Left ventricle myocardium inferior (tissue), 1 donor: ENCODE data around the gene UBE2Q2. TPM values are rescaled to one million over a fixed set of nuclear protein-coding genes. Genes with fewer than 3 reads are reported as not detected.
"Not testable (repeated sequence)": the region's sequence is repeated elsewhere in the genome, so short reads cannot be mapped to it uniquely, and the experiment has no call there.

Experiments used
- DNase-seq: peaks from one replicate; pipeline ENCODE4 v3.0.0-alpha.2; 2020
- H3K27ac ChIP-seq: fragments of 200-600 bp; replicated peaks from 2 replicates; pipeline ENCODE4 v1.8.0; 2021
- H3K27me3 ChIP-seq: fragments of 200-600 bp; 2 replicates; pipeline ENCODE4 v1.8.0; 2021; ENCODE audit warnings: low read depth
- H3K36me3 ChIP-seq: fragments of 200-600 bp; 2 replicates; pipeline ENCODE4 v1.8.0; 2021
- H3K4me1 ChIP-seq: fragments of 200-600 bp; 2 replicates; pipeline ENCODE4 v1.8.0; 2021
- H3K4me3 ChIP-seq: fragments of 200-600 bp; 2 replicates; pipeline ENCODE4 v1.8.0; 2021; ENCODE audit warnings: mild to moderate bottlenecking, moderate library complexity
- H3K9me3 ChIP-seq: fragments of 200-600 bp; replicated peaks from 2 replicates; pipeline ENCODE4 v1.8.0; 2021
- CTCF ChIP-seq: fragments of 200-600 bp; IDR thresholded peaks from 2 replicates; pipeline ENCODE4 v1.8.0; 2021; ENCODE audit warnings: antibody characterized with exemption, mild to moderate bottlenecking, borderline replicate concordance
- intact Hi-C: fragments of 100-400 bp; cut with micrococcal nuclease; formaldehyde crosslinking; loops from one replicate; pipeline ENCODE4 v1.11.0; 2022
- total RNA-seq: library from RNA; stranded (reverse); fragmentation: NEBNext Ultra II Directional; extraction: Animal tissue kit (Norgen Biotek cat#: 25700); gene quantifications from one replicate; pipeline ENCODE4 v1.2.1, GENCODE V29; 2021
- donor health status: DM: no; HTN: yes; CAD: no; lungs with severe emphysema.

Gene UBE2Q2
- total RNA-seq, 1 donor from 2014 or later = 27.8 TPM

DNA sequence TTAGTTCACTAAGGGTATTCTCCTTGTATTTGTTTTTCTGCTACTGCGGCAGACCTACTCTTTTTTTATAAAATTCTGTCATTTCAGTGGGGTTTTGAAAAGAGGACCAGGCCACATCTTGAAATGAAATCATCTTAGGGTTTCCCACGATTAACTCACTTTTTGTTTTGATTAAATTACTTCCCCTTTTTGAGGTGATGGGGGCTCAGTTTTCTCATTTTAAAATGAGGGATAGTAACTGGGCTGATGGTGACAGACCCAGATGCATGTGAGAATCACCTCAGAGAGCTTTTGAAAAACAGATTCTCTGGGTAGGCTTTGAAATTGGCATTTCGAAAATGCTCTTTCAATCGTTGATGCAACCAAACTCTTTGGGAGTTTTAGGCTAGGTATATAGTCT is 24.2 kb downstream of the UBE2Q2 start:
- Histone ChIP-seq H3K4me3 (no peak overlapping the region), H3K27me3 (no peaks in the 10 kb centered on the region), H3K4me1 (peaks cover 18% of the 10 kb centered on the region), H3K27ac (no peak overlapping the region), H3K9me3 (no peaks in the 10 kb centered on the region), H3K36me3 (peaks cover 21% of the 10 kb centered on the region)
- TF ChIP-seq CTCF = no peak
- intact Hi-C loops = no loop called here
- DNase-seq = no peak

GRCh38 chr15:75868019-75868418 is 24.8 kb downstream of the UBE2Q2 start:
- intact Hi-C loops = no loop called here
- DNase-seq = no peak
- peaks cover 18% of the 10 kb centered on the region for H3K4me1 ChIP-seq

GRCh38 chr15:75869446-75869845 is 26.2 kb downstream of the UBE2Q2 start:
- no peak overlapping the region for H3K4me3 ChIP-seq
- intact Hi-C loops = no loop called here

More at GRCh38 chr15:75868019-75868418, 24.8 kb downstream of the UBE2Q2 start:
- Histone ChIP-seq H3K27ac (no peak overlapping the region), H3K4me3 (no peak overlapping the region), H3K36me3 (peaks cover 21% of the 10 kb centered on the region), H3K27me3 (no peaks in the 10 kb centered on the region), H3K9me3 (no peaks in the 10 kb centered on the region)
- no peak for TF ChIP-seq CTCF

GRCh38 chr15:75871589-75871988 is 28.3 kb downstream of the UBE2Q2 start:
- H3K4me1 ChIP-seq = peaks cover 13% of the 10 kb centered on the region
- intact Hi-C loops, H3K4me3 ChIP-seq, H3K27me3 ChIP-seq, H3K9me3 ChIP-seq, DNase-seq, H3K27ac ChIP-seq: not testable (repeated sequence)
- peaks cover 40% of the 10 kb centered on the region for H3K36me3 ChIP-seq

More at GRCh38 chr15:75869446-75869845, 26.2 kb downstream of the UBE2Q2 start:
- Histone ChIP-seq H3K27me3 (no peaks in the 10 kb centered on the region), H3K36me3 (peaks cover 27% of the 10 kb centered on the region), H3K27ac (no peak overlapping the region), H3K9me3 (no peaks in the 10 kb centered on the region), H3K4me1 (peaks cover 18% of the 10 kb centered on the region)
- no peak for TF ChIP-seq CTCF
- no peak for DNase-seq

GRCh38 chr15:75872403-75872990 is 29.2 kb downstream of the UBE2Q2 start:
- Histone ChIP-seq H3K4me3 (no peak overlapping the region), H3K9me3 (no peaks in the 10 kb centered on the region), H3K27ac (no peak overlapping the region), H3K4me1 (peaks cover 4% of the 10 kb centered on the region), H3K27me3 (no peaks in the 10 kb centered on the region), H3K36me3 (peaks cover 40% of the 10 kb centered on the region)
- no peak for TF ChIP-seq CTCF
- DNase-seq = no peak
- intact Hi-C loops = no loop called here

DNA sequence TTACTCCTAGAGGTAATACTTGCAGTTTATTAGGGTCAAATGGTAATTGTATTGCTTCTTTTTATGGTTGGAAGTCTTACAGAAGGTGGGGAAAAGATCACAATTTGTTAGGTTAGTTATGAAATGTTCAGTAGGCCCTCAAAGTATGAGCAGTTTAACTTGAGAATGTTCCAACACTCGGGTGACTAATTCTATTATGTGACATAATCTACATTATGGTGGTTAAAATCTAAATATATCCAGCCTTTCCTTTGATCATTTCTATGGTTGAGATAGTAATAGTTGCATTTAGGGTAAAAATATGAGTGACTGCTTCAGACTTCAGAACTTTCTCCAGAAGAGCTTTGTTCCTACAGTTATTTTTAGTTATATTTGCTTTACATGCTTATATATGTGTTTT is 40.8 kb downstream of the UBE2Q2 start:
- Histone ChIP-seq H3K4me1 (no peaks in the 10 kb centered on the region), H3K4me3 (no peak overlapping the region), H3K36me3 (peaks cover 29% of the 10 kb centered on the region), H3K27me3 (no peaks in the 10 kb centered on the region), H3K9me3 (no peaks in the 10 kb centered on the region), H3K27ac (no peak overlapping the region)
- intact Hi-C loops = no loop called here
- no peak for TF ChIP-seq CTCF
- DNase-seq = no peak
